ENCODE results near the gene SLC22A1. TPM values are rescaled to one million over a fixed set of nuclear protein-coding genes. Genes with fewer than 3 reads are reported as not detected.
A peak's percentile ranks its signal among the peaks of the same experiment; 100 is the strongest.
"Not testable (repeated sequence)": the region's sequence is repeated elsewhere in the genome, so short reads cannot be mapped to it uniquely, and the experiment has no call there.

SLC22A1 gene
- total RNA-seq, 2 experiments from 2014 or later: 0.25 to 0.67 TPM

- Mint-ChIP-seq H3K4me3 (no peak overlapping the region), H3K4me1 (peaks cover 20% of the 10 kb centered on the region), H3K9me3 (no peaks in the 10 kb centered on the region), H3K36me3 (ENCODE audit: low read depth) (peaks cover 37% of the 10 kb centered on the region), H3K27ac (no peak overlapping the region), H3K27me3 (no peaks in the 10 kb centered on the region)
- ChIA-PET CTCF (no interaction called here), POLR2A (no interaction called here)
- peak; percentile 47 for DNase-seq
These were observed 18.4 kb upstream of the SLC22A1 start for GRCh38 chr6:160102956-160103824.

DNA sequence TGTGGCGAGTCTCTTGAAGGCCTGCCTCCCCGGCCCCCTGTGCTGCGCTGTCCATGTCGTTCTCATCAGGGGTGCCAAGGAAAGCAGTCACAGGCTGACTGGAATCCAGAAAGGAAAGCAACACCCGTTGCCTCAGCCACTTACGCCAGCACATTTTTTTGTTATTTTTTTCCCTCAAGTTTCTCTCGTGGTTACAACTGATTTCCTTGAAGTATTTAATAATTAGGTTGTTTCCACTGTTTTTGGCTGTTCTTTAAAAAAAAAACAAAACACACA lies 17.9 kb upstream of the SLC22A1 start:
- H3K27me3 Mint-ChIP-seq: no peaks in the 10 kb centered on the region
- peaks cover 34% of the 10 kb centered on the region for H3K36me3 Mint-ChIP-seq (ENCODE audit: low read depth)
- no peaks in the 10 kb centered on the region for H3K9me3 Mint-ChIP-seq
- no peak overlapping the region for H3K4me3 Mint-ChIP-seq
- no peak for DNase-seq
- peaks cover 19% of the 10 kb centered on the region for H3K4me1 Mint-ChIP-seq
- ChIA-PET CTCF (no interaction called here), POLR2A (no interaction called here)
- no peak overlapping the region for H3K27ac Mint-ChIP-seq

- H3K27ac Mint-ChIP-seq: no peak overlapping the region
- peaks cover 31% of the 10 kb centered on the region for H3K36me3 Mint-ChIP-seq (ENCODE audit: low read depth)
- no peaks in the 10 kb centered on the region for H3K27me3 Mint-ChIP-seq
- H3K4me3 Mint-ChIP-seq: no peak overlapping the region
- CTCF ChIA-PET: interaction anchor here (0.7 kb wide), 1 partner anchor 57 kb away, joined by 4 read pairs; no protein-coding TSS in a partner anchor
- H3K4me1 Mint-ChIP-seq: peaks cover 23% of the 10 kb centered on the region
- H3K9me3 Mint-ChIP-seq: no peaks in the 10 kb centered on the region
- POLR2A ChIA-PET: no interaction called here
- no peak for DNase-seq
These were observed 16.6 kb upstream of the SLC22A1 start for GRCh38 chr6:160104821-160105517.

- no peak for DNase-seq
- Mint-ChIP-seq H3K9me3 (no peaks in the 10 kb centered on the region), H3K4me3 (no peak overlapping the region), H3K27ac (no peak overlapping the region), H3K27me3 (no peaks in the 10 kb centered on the region), H3K4me1 (peaks cover 25% of the 10 kb centered on the region), H3K36me3 (ENCODE audit: low read depth) (peaks cover 28% of the 10 kb centered on the region)
- CTCF ChIA-PET: interaction anchor here (0.7 kb wide), 1 partner anchor 58 kb away, joined by 4 read pairs; no protein-coding TSS in a partner anchor
- POLR2A ChIA-PET: no interaction called here
These were observed 15.6 kb upstream of the SLC22A1 start for GRCh38 chr6:160106010-160106409.

DNA sequence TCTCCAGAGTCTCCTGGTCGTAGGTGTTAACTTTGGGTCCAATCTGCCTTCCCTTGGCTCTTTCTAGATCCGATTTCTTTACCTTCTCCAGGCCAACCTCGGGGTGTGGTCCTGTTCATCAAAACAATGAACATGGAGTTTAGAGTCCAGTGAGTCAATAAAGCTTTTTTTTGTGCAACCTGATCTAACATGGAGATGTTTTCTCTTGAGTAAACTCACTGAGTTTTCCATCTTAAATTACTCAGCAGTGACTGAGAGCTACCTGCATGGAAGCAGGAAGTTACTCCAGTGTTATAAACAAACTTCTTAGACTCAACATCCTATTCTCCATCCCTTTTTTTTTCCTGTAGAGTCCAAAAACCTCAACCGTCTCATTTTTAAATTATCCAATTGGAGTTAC lies 14.9 kb upstream of the SLC22A1 start:
- Mint-ChIP-seq H3K27ac (no peak overlapping the region), H3K27me3 (no peaks in the 10 kb centered on the region), H3K4me3 (no peak overlapping the region), H3K9me3 (no peaks in the 10 kb centered on the region), H3K36me3 (ENCODE audit: low read depth) (peaks cover 27% of the 10 kb centered on the region), H3K4me1 (peaks cover 21% of the 10 kb centered on the region)
- no peak for DNase-seq
- ChIA-PET CTCF (interaction anchor here (1.6 kb wide), 1 partner anchor 20 kb away, joined by 4 read pairs; no protein-coding TSS in a partner anchor), POLR2A (no interaction called here)

GRCh38 chr6:160108077-160108476 lies 13.5 kb upstream of the SLC22A1 start:
- no peaks in the 10 kb centered on the region for H3K27me3 Mint-ChIP-seq
- H3K4me1 Mint-ChIP-seq: peaks cover 21% of the 10 kb centered on the region
- POLR2A ChIA-PET: no interaction called here
- CTCF ChIA-PET: interaction anchor here (1.6 kb wide), 1 partner anchor 22 kb away, joined by 4 read pairs; no protein-coding TSS in a partner anchor
- peaks cover 27% of the 10 kb centered on the region for H3K36me3 Mint-ChIP-seq (ENCODE audit: low read depth)
- DNase-seq: no peak
- H3K9me3 Mint-ChIP-seq: no peaks in the 10 kb centered on the region
- H3K4me3 Mint-ChIP-seq: no peak overlapping the region
- peak overlapping the region; percentile 60 for H3K27ac Mint-ChIP-seq

- Mint-ChIP-seq H3K4me3 (no peak overlapping the region), H3K4me1 (peaks cover 19% of the 10 kb centered on the region), H3K27me3 (no peaks in the 10 kb centered on the region), H3K9me3 (no peaks in the 10 kb centered on the region), H3K27ac (no peak overlapping the region), H3K36me3 (ENCODE audit: low read depth) (peaks cover 15% of the 10 kb centered on the region)
- ChIA-PET CTCF (no interaction called here), POLR2A (no interaction called here)
- no peak for DNase-seq
These were observed 11.0 kb upstream of the SLC22A1 start for GRCh38 chr6:160110586-160111123.

- ChIA-PET CTCF (interaction anchor here (0.6 kb wide), 1 partner anchor 1718 kb away, joined by 3 read pairs; no protein-coding TSS in a partner anchor), POLR2A (no interaction called here)
- Mint-ChIP-seq H3K36me3 (ENCODE audit: low read depth) (peaks cover 14% of the 10 kb centered on the region), H3K4me3 (no peak overlapping the region), H3K4me1 (peaks cover 19% of the 10 kb centered on the region), H3K9me3 (no peaks in the 10 kb centered on the region), H3K27ac (peak overlapping the region; percentile 9), H3K27me3 (no peaks in the 10 kb centered on the region)
- no peak for DNase-seq
These were observed 9.8 kb upstream of the SLC22A1 start for GRCh38 chr6:160111806-160112205.

GRCh38 chr6:160112628-160113299 lies 8.9 kb upstream of the SLC22A1 start:
- Mint-ChIP-seq H3K36me3 (ENCODE audit: low read depth) (peaks cover 14% of the 10 kb centered on the region), H3K4me3 (no peak overlapping the region), H3K4me1 (peaks cover 19% of the 10 kb centered on the region), H3K27me3 (no peaks in the 10 kb centered on the region), H3K27ac (no peak overlapping the region), H3K9me3 (peaks cover 1% of the 10 kb centered on the region)
- ChIA-PET CTCF (no interaction called here), POLR2A (no interaction called here)
- DNase-seq: no peak

GRCh38 chr6:160114536-160114935 lies 7.1 kb upstream of the SLC22A1 start:
- H3K27ac Mint-ChIP-seq: not testable (repeated sequence)

GRCh38 chr6:160115421-160115820 lies 6.2 kb upstream of the SLC22A1 start:
- Mint-ChIP-seq H3K4me1 (peaks cover 5% of the 10 kb centered on the region), H3K9me3 (peaks cover 2% of the 10 kb centered on the region), H3K36me3 (ENCODE audit: low read depth) (peaks cover 11% of the 10 kb centered on the region), H3K4me3 (no peak overlapping the region), H3K27ac (no peak overlapping the region), H3K27me3 (no peaks in the 10 kb centered on the region)
- ChIA-PET CTCF (no interaction called here), POLR2A (no interaction called here)
- DNase-seq: no peak

More at GRCh38 chr6:160114536-160114935, 7.1 kb upstream of the SLC22A1 start:
- H3K4me1 Mint-ChIP-seq, H3K27me3 Mint-ChIP-seq, H3K9me3 Mint-ChIP-seq, H3K4me3 Mint-ChIP-seq, POLR2A ChIA-PET, DNase-seq, CTCF ChIA-PET: not testable (repeated sequence)
- peaks cover 11% of the 10 kb centered on the region for H3K36me3 Mint-ChIP-seq (ENCODE audit: low read depth)

GRCh38 chr6:160116411-160116810 lies 5.2 kb upstream of the SLC22A1 start:
- Mint-ChIP-seq H3K4me3 (no peak overlapping the region), H3K36me3 (ENCODE audit: low read depth) (peaks cover 11% of the 10 kb centered on the region)
- DNase-seq: no peak

GRCh38 chr6:160117137-160117536 lies 4.5 kb upstream of the SLC22A1 start:
- H3K4me3 Mint-ChIP-seq: no peak overlapping the region
- no peak for DNase-seq
- H3K36me3 Mint-ChIP-seq (ENCODE audit: low read depth): peaks cover 11% of the 10 kb centered on the region
- ChIA-PET CTCF (no interaction called here), POLR2A (no interaction called here)
- no peaks in the 10 kb centered on the region for H3K4me1 Mint-ChIP-seq
- H3K9me3 Mint-ChIP-seq: peaks cover 2% of the 10 kb centered on the region
- no peak overlapping the region for H3K27ac Mint-ChIP-seq
- H3K27me3 Mint-ChIP-seq: no peaks in the 10 kb centered on the region

More at GRCh38 chr6:160116411-160116810, 5.2 kb upstream of the SLC22A1 start:
- ChIA-PET CTCF (no interaction called here), POLR2A (no interaction called here)
- Mint-ChIP-seq H3K9me3 (peaks cover 2% of the 10 kb centered on the region), H3K27ac (no peak overlapping the region), H3K4me1 (no peaks in the 10 kb centered on the region), H3K27me3 (no peaks in the 10 kb centered on the region)
